GM21576 (cell line): ENCODE results near the gene SLC51B.
"Not testable (repeated sequence)": the region's sequence is repeated elsewhere in the genome, so short reads cannot be mapped to it uniquely, and the experiment has no call there.

Source experiments
- ATAC-seq: cut with Tn5 transposase; IDR thresholded peaks from one replicate; pipeline ENCODE4 v1.9.1; 2021; ENCODE audit warnings: mild to moderate bottlenecking, moderate library complexity; ENCODE audit not compliant: unreplicated experiment

Gene SLC51B

DNA sequence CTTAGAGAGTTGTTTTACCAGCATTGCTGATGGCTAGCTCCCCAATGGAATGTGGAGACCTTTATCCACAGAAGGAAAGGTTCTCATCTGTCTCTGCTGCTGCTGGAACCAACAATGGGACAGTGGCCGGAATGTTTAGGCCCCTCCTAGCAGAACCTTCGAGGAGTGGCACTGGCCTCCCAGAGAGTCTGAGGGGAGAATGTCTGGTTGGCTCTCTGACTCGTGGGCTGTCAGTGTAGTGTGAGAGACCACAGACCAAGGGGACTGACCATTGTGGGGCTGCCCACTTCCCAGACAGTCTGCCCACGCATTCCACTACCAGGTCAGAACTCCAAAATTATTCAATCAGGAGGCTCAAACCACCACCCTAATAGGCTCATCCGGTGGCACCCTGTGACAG lies 17.5 kb downstream of the SLC51B start:
- ATAC-seq = no peak

DNA sequence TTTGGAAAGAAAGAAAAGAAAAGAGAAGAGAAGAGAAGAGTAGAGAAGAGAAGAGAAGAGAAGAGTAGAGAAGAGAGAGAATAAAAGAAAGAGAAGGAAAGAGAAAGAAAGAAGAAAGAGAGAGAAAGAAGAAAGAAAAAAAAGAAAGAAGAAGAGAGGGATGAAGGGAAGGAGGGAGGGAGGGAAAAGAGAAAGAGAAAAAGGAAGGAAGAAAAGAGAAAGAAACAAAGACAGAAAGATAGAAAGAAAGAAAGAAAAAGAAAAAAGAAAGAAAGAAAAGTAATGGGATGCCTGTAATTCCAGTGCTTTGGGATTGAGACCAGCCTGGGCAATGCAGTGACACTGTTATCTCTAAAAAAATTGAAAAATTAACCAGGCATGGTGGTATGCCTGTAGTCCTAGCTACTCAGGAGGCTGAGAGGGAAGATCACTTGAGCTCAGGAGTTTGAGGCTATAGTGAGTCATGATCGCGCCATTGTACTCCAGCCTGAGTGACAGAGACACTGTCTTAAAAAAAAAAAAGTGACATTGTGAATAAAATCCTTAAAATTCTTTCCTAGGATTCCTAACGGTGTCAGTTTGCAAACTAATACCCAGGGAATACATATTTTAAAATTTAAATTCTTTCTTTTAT lies 20.9 kb downstream of the SLC51B start:
- ATAC-seq = no peak

DNA sequence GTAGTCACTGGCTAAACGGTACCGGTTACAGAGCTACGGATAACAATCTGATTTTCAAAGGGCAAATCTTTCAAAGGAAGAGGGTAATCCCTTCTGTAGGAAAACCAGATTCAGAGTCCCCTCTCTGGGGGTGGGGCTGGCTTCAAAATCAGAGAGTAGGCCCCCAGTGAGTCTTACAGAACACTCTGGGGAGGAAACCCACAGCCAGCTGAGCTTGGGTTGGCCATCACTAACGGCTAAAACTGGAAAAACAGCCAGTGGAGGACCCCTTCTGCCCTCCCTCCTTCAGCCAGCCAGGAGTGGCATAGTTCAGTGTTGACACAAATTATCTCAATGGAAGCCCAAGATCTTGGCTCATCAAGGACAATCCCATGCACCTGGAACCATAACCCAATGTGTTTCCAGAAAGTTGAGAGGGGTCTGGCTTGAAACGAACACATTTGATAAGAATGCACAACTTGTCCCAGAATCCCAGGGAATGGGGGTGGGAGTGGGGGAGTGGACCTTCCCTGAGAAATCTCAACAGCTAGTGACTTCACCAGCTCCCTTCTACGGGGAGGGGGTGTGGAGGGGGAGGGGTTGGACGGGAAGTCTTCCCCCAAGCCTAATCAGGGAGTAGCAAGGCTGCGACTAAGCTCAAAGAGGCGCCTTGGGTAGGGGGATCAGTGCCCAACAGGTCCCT lies 21.6 kb downstream of the SLC51B start:
- no peak for ATAC-seq

DNA sequence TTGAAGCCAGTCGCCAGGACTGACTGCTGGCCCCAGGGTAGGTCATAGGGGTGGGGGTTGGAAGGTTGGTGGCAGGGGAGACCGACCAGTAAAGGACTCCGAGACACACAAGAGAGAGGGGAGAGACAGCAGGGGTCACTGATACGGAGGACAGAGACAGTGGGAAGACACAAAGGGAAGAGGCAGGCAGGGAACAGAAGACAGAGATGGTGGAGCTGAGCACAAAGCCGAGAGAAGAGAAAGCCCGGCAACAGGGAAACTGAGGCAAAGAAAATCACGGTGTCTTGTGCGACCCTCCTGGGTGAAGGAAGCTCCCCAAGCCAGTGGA lies 22.1 kb downstream of the SLC51B start:
- ATAC-seq = no peak

DNA sequence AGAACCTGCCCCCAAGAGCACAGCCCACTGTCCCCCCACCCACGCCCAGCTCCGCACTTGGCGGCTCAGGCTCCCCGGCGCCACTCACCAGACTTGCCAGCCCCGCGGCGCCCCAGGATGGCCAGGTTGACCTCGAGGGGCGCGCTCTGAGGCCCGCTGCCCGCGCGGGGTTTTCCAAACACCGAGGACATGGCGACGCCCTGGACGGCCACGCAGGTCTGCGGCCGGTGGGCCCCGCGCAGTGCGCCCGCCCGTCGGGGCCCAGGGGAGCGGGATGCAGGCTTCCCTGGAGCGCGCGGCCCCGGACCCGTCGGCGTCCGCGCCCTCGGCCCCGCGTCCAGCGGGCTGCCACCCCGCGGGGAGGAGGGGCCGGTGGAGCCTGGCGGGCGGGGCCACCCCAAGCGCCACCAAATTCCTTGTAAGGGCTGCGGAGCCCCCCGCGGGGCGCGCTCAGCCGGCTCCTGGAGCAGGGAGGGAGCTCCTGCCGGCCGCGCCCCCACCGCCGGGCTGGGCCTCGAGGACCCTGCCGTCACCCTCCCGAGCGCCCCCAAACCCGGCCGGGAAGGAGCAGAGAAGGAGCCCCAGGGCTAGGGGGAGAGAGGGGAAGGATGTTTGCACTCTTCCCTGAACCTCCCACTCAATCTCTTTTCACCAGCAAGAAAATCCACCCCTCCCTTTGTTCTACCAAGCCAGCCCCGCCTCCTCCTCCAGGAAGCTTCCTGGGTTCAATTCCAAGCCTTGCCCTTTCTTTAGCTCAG lies 22.6 kb downstream of the SLC51B start, which contains the start of gene RASL12:
Gene RASL12 (minus strand): TSS at position 347 of the 758 bp plus-strand sequence. CDS start 156 bp downstream, at position 191.
- no peak for ATAC-seq

DNA sequence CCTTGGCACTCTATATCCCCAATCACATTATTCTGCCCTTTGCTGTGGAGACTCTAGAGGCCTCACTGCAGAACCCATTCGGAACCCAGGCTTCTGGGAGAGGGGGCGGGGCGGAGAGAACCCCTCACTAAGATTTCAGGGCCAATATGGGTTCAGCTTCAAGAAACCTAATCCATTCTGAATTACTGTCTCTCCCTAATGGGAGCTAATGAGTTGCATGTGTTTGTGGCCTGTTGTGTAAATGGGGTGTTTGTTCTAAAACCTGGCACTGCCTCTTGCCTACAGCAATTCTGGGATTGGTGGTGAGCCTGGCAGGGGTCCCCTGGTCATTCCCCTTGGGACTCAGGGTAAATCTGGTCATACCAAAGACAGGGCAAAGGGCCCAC lies 23.2 kb downstream of the SLC51B start:
- no peak for ATAC-seq

DNA sequence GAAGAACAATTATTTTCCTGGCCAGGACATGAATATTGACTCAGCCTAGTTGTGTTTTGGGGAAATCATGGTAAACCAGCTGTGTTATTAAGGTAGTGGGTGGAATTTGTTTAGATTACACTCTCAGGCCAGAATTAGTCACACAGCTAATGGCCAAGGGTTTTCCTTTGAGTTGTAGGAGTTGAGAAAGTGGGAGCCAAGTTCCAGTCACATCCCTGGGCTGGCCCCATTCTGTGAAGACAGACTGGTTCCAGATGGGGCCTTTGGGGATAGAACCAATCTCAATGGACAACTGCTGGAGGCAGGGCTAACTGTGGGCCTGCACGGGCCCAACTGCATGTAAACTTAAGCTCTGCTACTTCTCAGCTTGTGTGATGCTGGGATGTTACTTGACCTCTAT lies 24.0 kb downstream of the SLC51B start:
- ATAC-seq = no peak

DNA sequence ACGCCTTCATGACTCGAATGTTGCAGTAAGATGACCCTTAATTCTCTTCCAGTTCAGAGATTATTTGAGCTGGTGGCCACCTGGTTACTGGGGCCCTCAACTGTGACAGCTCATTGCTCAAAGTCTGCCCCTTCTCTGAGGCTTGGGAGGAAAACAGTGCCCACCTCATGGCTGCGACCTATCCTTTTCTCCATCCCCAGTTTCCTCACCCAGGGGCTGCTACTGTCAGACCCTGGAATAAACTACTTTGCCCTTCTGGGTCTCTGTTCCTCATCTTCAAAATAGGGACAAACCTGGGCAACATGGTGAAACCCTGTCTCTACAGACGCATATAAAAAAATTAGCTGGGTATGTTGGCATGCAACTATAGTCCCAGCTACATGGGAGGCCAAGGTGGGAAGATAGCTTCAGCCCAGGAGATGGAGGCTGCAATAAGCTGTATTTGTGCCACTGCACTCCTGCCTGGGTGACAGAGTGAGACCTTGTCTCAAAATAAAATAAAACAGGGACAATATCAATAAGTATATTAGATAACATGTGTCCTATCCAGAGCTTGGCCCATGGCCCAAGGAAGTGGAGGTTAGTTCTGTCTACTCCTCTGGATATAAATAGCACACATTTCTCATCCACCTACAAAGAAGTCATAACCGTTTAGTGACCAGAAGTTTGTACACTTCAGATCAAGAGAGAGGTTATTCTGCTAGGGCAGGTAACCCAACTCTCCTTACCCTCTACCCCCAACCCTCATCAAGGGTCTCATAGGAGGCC lies 24.8 kb downstream of the SLC51B start:
- no peak for ATAC-seq

DNA sequence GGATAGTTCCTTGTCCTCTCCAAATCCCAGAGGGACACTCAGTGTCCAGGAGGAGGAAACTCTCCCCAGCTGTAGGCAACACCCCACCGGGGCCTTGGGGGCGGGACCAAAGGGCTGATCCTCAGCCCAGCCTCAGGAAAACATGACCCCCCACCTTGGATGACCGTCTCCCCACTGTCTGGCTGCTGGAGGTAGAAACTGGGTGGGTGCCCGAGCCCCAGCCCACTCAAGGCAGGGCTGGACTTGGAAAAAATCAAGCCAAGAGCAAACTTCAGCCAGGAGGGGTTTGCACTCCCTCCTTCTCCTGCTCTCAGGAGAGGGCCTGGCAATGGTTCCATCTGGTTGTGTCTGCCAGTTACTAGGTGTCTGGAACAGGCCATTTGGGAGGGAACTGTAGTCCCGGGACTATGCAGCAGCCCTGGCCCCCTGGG lies 26.2 kb downstream of the SLC51B start:
- ATAC-seq = no peak

DNA sequence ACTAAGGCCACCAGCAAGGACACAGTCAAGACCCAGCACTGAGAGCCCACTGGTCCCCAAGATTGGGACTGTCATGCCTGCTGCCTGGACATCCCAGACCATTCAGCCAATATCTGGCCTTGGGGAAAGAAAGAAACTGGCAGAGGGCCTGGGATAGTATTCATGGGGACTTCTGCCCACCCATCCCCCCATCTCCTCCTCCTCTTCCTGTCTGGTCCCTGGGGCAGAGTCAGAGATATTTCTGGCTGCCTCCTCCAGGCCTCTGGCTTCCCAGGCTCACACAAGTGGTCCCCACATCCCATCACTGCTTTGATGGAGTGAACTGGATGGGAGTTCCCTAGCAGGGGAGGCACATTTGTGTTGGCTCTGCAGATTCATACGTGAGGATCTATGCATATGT lies 26.8 kb downstream of the SLC51B start:
- ATAC-seq = no peak

DNA sequence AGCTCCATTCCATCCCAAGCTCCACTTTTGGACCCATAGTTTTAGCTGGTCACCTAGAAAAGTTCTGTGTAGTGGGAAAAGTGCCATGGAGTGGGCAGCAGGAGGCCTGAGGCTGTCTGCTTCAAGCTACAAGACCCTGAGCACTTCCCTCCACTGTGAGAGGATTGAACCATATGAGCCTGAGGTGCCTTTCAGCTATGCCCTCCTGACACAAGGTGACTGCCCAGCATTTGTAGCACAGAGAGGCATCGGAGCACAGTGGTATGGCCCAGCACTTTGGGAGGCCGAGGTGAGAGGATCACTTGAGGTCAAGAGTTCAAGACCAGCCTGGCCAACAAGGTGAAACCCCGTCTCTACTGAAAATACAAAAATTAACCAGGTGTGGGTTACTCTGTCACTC lies 27.4 kb downstream of the SLC51B start:
- ATAC-seq = no peak

DNA sequence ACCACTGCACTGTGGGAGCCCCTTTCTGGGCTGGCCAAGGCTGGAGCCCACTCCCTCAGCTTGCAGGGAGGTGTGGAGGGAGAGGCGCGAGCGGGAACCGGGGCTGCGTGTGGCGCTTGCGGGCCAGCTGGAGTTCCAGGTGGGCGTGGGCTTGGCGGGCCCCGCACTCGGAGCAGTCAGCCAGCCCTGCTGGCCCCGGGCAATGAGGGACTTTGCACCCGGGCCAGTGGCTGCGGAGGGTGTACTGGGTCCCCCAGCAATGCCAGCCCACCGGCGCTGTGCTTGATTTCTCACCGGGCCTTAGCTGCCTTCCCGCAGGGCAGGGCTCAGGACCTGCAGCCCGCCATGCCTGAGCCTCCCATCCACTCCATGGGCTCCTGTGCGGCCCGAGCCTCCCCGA lies 29.8 kb downstream of the SLC51B start:
- not testable (repeated sequence) for ATAC-seq

DNA sequence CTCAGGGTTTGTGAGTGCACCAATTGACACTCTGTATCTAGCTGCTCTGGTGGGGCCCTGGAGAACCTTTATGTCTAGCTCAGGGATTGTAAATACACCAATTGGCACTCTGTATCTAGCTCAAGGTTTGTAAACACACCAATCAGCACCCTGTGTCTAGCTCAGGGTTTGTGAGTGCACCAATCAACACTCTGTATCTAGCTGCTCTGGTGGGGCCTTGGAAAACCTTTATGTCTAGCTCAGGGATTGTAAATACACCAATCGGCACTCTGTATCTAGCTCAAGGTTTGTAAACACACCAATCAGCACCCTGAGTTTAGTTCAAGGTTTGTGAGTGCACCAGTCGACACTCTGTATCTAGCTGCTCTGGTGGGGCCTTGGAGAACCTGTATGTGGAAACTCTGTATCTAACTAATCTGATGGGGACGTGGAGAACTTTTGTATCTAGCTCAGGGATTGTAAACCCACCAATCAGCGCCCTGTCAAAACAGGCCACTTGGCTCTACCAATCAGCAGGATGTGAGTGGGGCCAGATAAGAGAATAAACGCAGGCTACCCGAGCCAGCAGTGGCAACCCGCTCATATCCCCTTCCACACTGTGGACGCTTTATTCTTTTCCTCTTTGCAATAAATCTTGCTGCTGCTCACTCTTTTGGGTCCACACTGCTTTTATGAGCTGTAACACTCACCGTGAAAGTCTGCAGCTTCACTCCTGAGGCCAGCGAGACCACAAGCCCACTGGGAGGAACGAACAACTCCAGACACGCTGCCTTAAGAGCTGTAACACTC lies 30.6 kb downstream of the SLC51B start:
- not testable (repeated sequence) for ATAC-seq

DNA sequence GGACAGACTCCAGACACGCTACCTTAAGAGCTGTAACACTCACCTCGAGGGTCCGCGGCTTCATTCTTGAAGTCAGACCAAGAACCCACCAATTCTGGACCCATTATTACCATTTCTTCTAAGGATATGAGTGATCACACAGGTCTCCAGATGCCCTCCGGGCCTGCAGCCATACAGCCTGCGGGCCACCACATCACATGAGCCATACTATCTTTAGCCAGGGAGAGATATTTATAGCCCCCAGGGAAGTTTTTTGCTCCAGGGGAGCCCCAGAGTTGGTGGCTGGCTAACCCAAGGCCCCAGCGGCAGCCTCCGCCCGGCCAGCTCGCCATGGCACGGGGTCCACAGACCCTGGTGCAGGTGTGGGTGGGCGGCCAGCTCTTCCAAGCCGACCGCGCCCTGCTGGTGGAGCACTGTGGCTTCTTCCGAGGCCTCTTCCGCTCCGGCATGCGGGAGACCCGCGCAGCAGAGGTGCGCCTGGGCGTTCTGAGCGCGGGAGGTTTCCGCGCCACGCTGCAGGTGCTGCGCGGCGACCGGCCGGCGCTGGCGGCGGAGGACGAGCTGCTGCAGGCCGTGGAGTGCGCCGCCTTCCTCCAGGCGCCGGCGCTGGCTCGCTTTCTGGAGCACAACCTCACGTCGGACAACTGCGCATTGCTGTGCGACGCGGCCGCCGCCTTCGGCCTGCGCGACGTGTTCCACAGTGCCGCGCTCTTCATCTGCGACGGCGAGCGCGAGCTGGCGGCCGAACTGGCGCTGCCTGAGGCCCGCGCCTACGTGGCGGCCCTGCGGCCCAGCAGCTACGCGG lies 31.5 kb downstream of the SLC51B start, which contains the start of gene KBTBD13:
Gene KBTBD13 (plus strand): TSS at position 261 of the 805 bp plus-strand sequence. CDS start 70 bp downstream, at position 331.
- ATAC-seq = no peak

DNA sequence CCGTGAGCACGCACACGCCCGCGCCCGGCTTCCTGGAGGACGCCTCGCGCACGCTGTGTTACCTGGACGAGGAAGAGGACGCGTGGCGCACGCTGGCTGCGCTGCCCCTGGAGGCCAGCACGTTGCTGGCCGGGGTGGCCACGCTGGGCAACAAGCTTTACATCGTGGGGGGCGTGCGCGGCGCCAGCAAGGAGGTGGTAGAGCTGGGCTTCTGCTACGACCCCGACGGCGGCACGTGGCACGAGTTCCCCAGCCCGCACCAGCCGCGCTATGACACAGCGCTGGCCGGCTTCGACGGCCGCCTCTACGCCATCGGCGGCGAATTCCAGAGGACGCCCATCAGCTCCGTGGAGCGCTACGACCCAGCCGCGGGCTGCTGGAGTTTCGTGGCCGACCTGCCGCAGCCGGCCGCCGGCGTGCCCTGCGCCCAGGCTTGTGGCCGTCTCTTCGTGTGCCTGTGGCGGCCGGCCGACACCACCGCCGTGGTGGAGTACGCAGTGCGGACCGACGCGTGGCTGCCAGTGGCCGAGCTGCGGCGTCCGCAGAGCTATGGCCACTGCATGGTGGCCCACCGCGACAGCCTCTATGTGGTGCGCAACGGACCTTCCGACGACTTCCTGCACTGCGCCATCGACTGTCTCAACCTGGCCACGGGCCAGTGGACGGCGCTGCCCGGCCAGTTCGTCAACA lies 32.2 kb downstream of the SLC51B start:
- ATAC-seq = no peak

DNA sequence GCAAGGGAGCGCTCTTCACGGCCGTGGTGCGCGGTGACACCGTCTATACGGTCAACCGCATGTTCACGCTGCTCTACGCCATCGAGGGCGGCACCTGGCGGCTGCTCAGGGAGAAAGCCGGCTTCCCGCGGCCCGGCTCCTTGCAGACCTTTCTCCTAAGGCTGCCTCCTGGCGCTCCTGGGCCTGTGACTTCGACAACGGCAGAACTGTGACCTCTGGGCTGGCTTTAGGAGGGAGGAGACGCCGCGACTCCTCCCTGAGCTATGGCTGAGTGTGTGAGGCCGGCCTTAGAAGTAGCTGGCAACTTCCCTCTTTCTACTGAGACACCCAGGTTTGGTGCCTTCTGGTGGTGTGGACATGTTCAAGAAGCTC lies 32.8 kb downstream of the SLC51B start:
- ATAC-seq = no peak

DNA sequence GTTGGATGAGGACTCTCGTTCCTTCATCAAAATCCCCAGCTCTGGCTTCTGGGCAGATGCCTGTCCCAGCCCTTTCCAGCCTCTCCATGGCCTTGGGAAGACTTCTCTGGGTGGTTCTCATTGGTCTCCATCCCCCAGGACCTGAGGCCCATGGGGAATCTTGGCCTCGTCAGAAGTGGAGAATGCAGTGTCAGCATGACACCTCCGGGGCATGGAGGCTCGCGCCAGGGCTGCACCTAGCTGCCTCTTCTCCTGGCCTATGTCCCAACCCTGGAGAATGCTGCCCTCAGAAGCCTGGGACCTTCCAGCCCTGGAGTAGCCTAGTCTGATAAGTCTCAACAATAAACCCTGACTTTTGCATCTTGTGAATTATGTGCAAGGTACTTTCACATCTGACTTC lies 34.4 kb downstream of the SLC51B start:
- ATAC-seq = no peak

DNA sequence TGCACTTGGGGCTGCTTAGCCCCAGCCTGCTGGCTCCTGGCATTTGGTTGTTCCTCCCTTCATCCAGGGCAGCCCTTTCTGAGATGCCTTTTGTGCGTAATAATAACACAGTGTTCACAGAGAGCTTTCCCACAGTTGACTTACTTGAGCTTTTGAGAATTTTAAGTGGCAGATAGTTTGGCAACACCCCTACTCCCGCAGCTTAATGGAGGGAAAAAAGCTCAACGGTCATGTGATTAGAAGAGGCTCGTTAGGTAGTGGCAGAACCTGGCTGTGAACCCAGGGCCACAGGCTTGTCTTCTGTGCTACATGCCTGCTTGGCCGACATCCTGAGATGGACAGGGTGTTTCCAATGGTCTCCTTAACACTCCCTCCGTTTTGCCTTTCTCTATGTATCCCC lies 36.1 kb downstream of the SLC51B start:
- ATAC-seq = no peak

DNA sequence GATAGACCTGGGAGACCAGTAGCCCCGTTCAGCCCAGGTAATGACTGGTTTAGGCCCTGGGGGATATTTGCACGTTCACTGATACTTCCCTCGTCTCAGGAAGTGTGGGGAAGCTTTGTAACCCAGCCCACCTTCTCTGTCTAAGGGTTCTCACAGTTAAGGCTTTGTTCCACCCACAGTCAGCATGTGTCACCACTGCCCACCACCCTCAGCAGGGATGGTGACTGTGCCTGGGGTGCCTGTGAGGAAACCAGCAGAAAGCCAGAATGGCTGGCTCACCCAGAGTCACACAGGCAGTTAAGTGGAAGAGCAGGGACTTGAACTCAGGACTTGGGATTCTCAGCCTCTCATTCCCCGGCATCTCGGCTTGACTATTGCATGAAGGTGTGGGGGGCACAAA lies 36.6 kb downstream of the SLC51B start:
- no peak for ATAC-seq
